ENCODE data around the gene ALDH1L2.

The ALDH1L2 gene

DNA sequence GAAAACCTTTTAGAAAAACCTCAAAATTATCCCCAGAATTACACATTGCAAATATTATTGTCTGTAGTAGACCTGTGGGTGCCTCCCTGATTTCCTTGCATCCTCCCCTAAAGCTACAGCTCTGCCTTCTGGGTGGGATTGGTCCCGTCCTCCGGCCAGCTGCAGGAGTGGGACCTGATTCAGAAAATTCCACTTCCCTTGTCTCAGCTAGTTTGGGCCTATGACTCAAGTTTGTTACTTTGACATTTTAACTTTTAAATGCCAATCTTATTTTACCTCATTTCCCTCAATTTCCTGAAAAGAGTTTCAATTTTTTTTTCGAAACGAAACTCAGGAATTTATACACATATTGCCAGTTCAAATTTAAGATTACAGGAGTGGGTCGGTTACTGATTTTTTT lies 113.0 kb downstream of the ALDH1L2 start:
- no peak overlapping the region for H3K27ac ChIP-seq
- no peak for TF ChIP-seq ZFX (IDR thresholded peaks at IDR 0.05; ENCODE audit: borderline replicate concordance)
- TF ChIP-seq, protein P1, sequence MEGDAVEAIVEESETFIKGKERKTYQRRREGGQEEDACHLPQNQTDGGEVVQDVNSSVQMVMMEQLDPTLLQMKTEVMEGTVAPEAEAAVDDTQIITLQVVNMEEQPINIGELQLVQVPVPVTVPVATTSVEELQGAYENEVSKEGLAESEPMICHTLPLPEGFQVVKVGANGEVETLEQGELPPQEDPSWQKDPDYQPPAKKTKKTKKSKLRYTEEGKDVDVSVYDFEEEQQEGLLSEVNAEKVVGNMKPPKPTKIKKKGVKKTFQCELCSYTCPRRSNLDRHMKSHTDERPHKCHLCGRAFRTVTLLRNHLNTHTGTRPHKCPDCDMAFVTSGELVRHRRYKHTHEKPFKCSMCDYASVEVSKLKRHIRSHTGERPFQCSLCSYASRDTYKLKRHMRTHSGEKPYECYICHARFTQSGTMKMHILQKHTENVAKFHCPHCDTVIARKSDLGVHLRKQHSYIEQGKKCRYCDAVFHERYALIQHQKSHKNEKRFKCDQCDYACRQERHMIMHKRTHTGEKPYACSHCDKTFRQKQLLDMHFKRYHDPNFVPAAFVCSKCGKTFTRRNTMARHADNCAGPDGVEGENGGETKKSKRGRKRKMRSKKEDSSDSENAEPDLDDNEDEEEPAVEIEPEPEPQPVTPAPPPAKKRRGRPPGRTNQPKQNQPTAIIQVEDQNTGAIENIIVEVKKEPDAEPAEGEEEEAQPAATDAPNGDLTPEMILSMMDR (IDR thresholded peaks at IDR 0.05), result no peak
